HG03354 (cell line): Measurements from ENCODE around the gene FAF2.
"Not testable (repeated sequence)": the region's sequence is repeated elsewhere in the genome, so short reads cannot be mapped to it uniquely, and the experiment has no call there.

Experiments used
- ATAC-seq: cut with Tn5 transposase; IDR thresholded peaks from one replicate; pipeline ENCODE4 v1.9.1; 2021; ENCODE audit warnings: mild to moderate bottlenecking; ENCODE audit not compliant: unreplicated experiment, poor library complexity, severe bottlenecking

Gene FAF2

GRCh38 chr5:176537554-176538229 lies 89.5 kb downstream of the FAF2 start:
- ATAC-seq: peak; percentile 76

- no peak for ATAC-seq
These were observed 90.2 kb downstream of the FAF2 start for GRCh38 chr5:176538230-176538988.

- ATAC-seq: no peak
These were observed 90.8 kb downstream of the FAF2 start for GRCh38 chr5:176538989-176539384.

- ATAC-seq: no peak
These were observed 92.3 kb downstream of the FAF2 start for GRCh38 chr5:176540476-176540899.

GRCh38 chr5:176540956-176541337 lies 92.8 kb downstream of the FAF2 start:
- no peak for ATAC-seq

- ATAC-seq: no peak
These were observed 93.4 kb downstream of the FAF2 start for GRCh38 chr5:176541338-176542134.

GRCh38 chr5:176542135-176542595 lies 94.0 kb downstream of the FAF2 start:
- ATAC-seq: no peak

- ATAC-seq: peak; percentile 44
These were observed 94.6 kb downstream of the FAF2 start for GRCh38 chr5:176542596-176543427.

- ATAC-seq: peak; percentile 75
These were observed 95.4 kb downstream of the FAF2 start for GRCh38 chr5:176543428-176544182.

GRCh38 chr5:176545388-176545736 lies 97.2 kb downstream of the FAF2 start:
- no peak for ATAC-seq

GRCh38 chr5:176545737-176546509 lies 97.7 kb downstream of the FAF2 start:
- ATAC-seq: no peak

GRCh38 chr5:176547802-176548201 lies 99.6 kb downstream of the FAF2 start:
- no peak for ATAC-seq

GRCh38 chr5:176548967-176549444 lies 100.8 kb downstream of the FAF2 start, which contains the start of gene CDHR2:
TSS of gene CDHR2 (plus strand) at chr5:176549342. CDS start at chr5:176565353, 16,011 bp downstream.
- no peak for ATAC-seq

- no peak for ATAC-seq
These were observed 101.7 kb downstream of the FAF2 start for GRCh38 chr5:176549871-176550270.

- no peak for ATAC-seq
These were observed 102.2 kb downstream of the FAF2 start for GRCh38 chr5:176550275-176550831.

- ATAC-seq: not testable (repeated sequence)
These were observed 102.8 kb downstream of the FAF2 start for GRCh38 chr5:176550937-176551336.

GRCh38 chr5:176552332-176552869 lies 104.2 kb downstream of the FAF2 start:
- ATAC-seq: no peak
